ENCODE measurements around the gene RINL. TPM values are rescaled to one million over a fixed set of nuclear protein-coding genes. Genes with fewer than 3 reads are reported as not detected.

The RINL gene
- total and polyA plus RNA-seq, 2 of the 4 experiments (the other 2 are of a cell fraction), result 0.72 to 1.9 TPM

GRCh38 chr19:38841180-38841766, 36.8 kb downstream of the RINL start:
- BruUV-seq (replicated peaks), result no TSS peak

More at GRCh38 chr19:38841180-38841766, 36.8 kb downstream of the RINL start:
- no peak for DNase-seq
- H3K18ac ChIP-seq (ENCODE audit: low read depth, low read length), result no peak overlapping the region
- no peak for ATAC-seq (ENCODE audit: low read depth)
- no peak overlapping the region for H2BK5ac ChIP-seq (ENCODE audit: low read depth, low read length, poor library complexity, severe bottlenecking)
- H2BK15ac ChIP-seq (ENCODE audit: low read depth, low read length), result no peak overlapping the region
- no peak for TF ChIP-seq CHD1 (IDR thresholded peaks at IDR 0.05; ENCODE audit: low read depth, low read length)
- no peak for TF ChIP-seq CTCF (conservative IDR thresholded peaks at IDR 0.05; ENCODE audit: low read depth, low read length)
- TF ChIP-seq RAD21 (IDR thresholded peaks at IDR 0.05; ENCODE audit: low read length), result no peak
- TF ChIP-seq SMC3 (IDR thresholded peaks at IDR 0.05; ENCODE audit: low read depth, low read length), result no peak
- no peak for TF ChIP-seq USF2 (IDR thresholded peaks at IDR 0.05; ENCODE audit: low read depth, low read length)
- TF ChIP-seq MAZ (IDR thresholded peaks at IDR 0.05; ENCODE audit: borderline replicate concordance, low read depth, low read length), result no peak
- TF ChIP-seq BHLHE40 (IDR thresholded peaks at IDR 0.05; ENCODE audit: low read depth, low read length), result no peak
- TF ChIP-seq MXI1 (IDR thresholded peaks at IDR 0.05; ENCODE audit: borderline replicate concordance, low read depth, low read length), result no peak
- no peak for TF ChIP-seq MAFK (IDR thresholded peaks at IDR 0.05; ENCODE audit: low read depth, low read length)
- TF ChIP-seq CEBPB (IDR thresholded peaks at IDR 0.05; ENCODE audit: low read depth, low read length), result no peak
- no peak for TF ChIP-seq RFX5 (IDR thresholded peaks at IDR 0.05; ENCODE audit: low read depth, low read length)
- no peak for TF ChIP-seq ELK1 (IDR thresholded peaks at IDR 0.05; ENCODE audit: borderline replicate concordance, low read depth, low read length)
- no peak for TF ChIP-seq RCOR1 (IDR thresholded peaks at IDR 0.05; ENCODE audit: insufficient replicate concordance, low read length)
- no peak for TF ChIP-seq NFE2L2 (IDR thresholded peaks at IDR 0.05; ENCODE audit: low read depth, low read length)
- TF ChIP-seq POLR2A (IDR thresholded peaks at IDR 0.05; ENCODE audit: low read depth, low read length), result no peak
- TF ChIP-seq FOS (IDR thresholded peaks at IDR 0.05; ENCODE audit: low read depth, low read length), result no peak
- no peak overlapping the region for H2AK9ac ChIP-seq (replicated peaks; ENCODE audit: low read depth, low read length, poor library complexity)
- H3K14ac ChIP-seq (replicated peaks; ENCODE audit: low read depth, low read length), result no peak overlapping the region
- H3K27ac ChIP-seq (ENCODE audit: insufficient read depth, low read length), result no peak overlapping the region
- no peak overlapping the region for H4K8ac ChIP-seq (ENCODE audit: low read depth in 2 of 2, low read length in 2 of 2)
- H2AK5ac ChIP-seq (ENCODE audit: low read depth, low read length), result no peak overlapping the region
- peaks cover 7% of the 10 kb centered on the region; the same call in 1 of the 2 replicates for H3K9me1 ChIP-seq (ENCODE audit: insufficient read depth, low read length)
- ChIA-PET CTCF (interaction anchor here (0.6 kb wide), 1 partner anchor 8 kb away, joined by 3 read pairs; no protein-coding TSS in a partner anchor), POLR2A (ENCODE audit: unreplicated experiment) (interaction anchor here (0.6 kb wide), 1 partner anchor 130 kb away, joined by 5 read pairs; no protein-coding TSS in a partner anchor)
- 95% methylated on average over 6 of the region's 12 CpGs; no CpG with 5 or more reads in 1 of the 2 experiments for WGBS, 2 experiments (ENCODE audit: extremely low coverage in 2 of 2, insufficient read length in 1 of 2)
- H3K4me2 ChIP-seq (ENCODE audit: low read depth, low read length), result no peak overlapping the region
- no peak overlapping the region for H3K4ac ChIP-seq (ENCODE audit: low read depth, low read length)
- H3K79me1 ChIP-seq (ENCODE audit: low read depth in 1 of 2, low read length in 2 of 2), result peaks cover 64 to 90% of the 10 kb centered on the region in 2 experiments
- peaks cover 92% of the 10 kb centered on the region for H3K36me3 ChIP-seq (ENCODE audit: control insufficient read depth, insufficient read depth, low read length)
- no peak overlapping the region for H3K56ac ChIP-seq (ENCODE audit: extremely low read depth, insufficient read depth, low read length)
- H4K5ac ChIP-seq (ENCODE audit: low read depth, low read length), result no peak overlapping the region
- intact Hi-C loops (cut with micrococcal nuclease) (no loop called here), dilution Hi-C loops (cut with HindIII; ENCODE audit: low sequenced_read_pairs, unreplicated experiment) (no loop called here), in situ Hi-C loops (cut with MboI; ENCODE audit: low sequenced_read_pairs) (no loop called here)
- H3K27me3 ChIP-seq (ENCODE audit: control insufficient read depth, insufficient read depth, low read length), result no peaks in the 10 kb centered on the region
- no peak overlapping the region for H3K23ac ChIP-seq (ENCODE audit: low read depth, low read length)
- H4K91ac ChIP-seq (ENCODE audit: insufficient read depth, low read depth, low read length), result no peak overlapping the region
- H3K4me3 ChIP-seq (ENCODE audit: insufficient read depth, low read depth, low read length), result no peak overlapping the region
- H2BK120ac ChIP-seq (ENCODE audit: low read depth, low read length), result no peak overlapping the region
- H3K9me3 ChIP-seq (ENCODE audit: control insufficient read depth, insufficient read depth, low read length), result no peaks in the 10 kb centered on the region
- peaks cover 6% of the 10 kb centered on the region; the same call in 1 of the 2 replicates for H3K4me1 ChIP-seq (ENCODE audit: control insufficient read depth, insufficient read depth, low read length)
- peaks cover 83% of the 10 kb centered on the region for H4K20me1 ChIP-seq (ENCODE audit: insufficient read depth, low read length)
- H3K9ac ChIP-seq (ENCODE audit: low read depth, low read length), result no peak overlapping the region
- no peak overlapping the region for H2BK20ac ChIP-seq (ENCODE audit: low read depth, low read length)
- H2AFZ ChIP-seq (replicated peaks; ENCODE audit: low read length, poor library complexity), result no peak overlapping the region
